HG02610 (cell line): ENCODE results near the gene LGALS7.

Experiments used
- ATAC-seq: cut with Tn5 transposase; IDR thresholded peaks from one replicate; pipeline ENCODE4 v1.9.1; 2021; ENCODE audit warnings: mild to moderate bottlenecking, moderate library complexity; ENCODE audit not compliant: unreplicated experiment

The LGALS7 gene

DNA sequence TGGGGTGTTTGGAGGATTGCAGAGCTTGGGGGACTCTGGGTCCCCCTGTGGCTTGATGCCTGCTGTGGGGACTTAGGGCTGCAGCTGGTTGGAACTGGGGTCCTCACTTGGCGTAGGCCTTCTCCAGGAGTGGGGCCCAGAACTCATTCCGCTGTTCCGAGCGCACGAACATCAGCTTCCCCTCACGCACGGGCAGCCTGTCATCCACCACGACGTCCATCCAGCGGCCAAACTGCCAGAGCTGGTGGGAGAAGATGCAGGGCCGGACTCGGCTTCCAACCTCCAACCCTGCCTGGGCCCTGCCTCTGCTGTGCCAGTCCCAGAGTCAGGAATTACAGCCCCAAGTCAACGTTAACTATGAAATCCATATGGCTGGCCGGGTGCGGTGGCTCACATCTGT is 31.6 kb downstream of the LGALS7 start:
- no peak for ATAC-seq

DNA sequence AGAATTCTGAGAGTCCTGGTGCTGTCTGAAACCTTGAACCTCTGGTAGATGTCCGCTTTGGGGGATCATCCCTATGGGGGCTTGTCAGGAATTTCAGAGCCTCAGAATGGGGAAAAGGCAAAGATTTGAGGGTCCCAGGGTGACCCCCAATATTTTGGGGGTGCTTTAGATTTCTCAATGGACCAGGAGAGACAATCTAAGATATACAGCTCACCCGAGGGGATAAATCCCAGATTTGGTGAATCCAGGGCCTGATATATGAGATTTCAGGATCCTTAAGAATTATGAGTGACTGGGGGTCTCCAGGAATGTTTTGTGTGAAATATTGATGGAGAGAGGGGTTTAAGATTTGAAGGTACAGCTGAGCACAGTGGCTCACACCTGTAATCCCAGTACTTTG is 32.4 kb downstream of the LGALS7 start:
- ATAC-seq, result no peak

- ATAC-seq, result no peak
Measured at GRCh38 chr19:38740257-38740592, 33.1 kb downstream of the LGALS7 start.

DNA sequence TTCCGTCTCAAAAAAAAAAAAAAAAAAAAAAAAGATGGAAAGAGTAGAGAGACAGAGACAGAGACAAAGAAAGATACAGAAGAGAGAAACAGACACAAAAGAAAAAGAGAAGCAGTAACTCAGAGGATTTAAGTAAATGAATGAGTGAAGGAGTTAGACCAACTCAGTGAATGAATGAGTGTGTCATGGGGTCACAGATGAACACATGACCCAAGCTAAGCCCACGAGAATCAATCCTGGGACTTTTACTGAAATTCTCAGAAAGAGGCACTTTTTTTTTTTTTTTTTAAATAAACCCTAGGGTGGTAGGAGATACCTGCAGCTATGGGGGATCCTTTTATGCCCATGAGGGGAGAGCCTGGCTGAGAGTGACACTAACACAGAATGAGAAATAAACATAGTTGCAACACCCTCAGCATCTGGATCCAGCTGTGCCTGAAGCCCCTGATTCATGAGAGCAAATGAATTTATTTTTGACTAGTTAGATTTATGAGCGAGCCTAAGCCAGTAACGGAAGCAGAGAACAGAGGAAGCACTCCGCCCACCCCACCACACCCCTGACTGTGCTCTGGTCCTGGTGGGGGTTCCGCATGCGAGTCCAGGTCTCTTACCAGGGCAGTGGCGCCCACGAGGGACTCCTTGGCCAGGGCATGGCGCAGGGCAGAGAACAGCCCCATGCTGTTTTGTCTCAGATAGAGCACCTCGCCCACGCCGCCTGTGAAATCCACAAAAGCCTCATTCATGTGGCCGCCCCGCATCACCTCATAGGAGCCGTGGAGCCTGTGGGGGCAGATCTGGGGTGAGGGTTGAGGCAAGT is 33.7 kb downstream of the LGALS7 start:
- ATAC-seq, result no peak

DNA sequence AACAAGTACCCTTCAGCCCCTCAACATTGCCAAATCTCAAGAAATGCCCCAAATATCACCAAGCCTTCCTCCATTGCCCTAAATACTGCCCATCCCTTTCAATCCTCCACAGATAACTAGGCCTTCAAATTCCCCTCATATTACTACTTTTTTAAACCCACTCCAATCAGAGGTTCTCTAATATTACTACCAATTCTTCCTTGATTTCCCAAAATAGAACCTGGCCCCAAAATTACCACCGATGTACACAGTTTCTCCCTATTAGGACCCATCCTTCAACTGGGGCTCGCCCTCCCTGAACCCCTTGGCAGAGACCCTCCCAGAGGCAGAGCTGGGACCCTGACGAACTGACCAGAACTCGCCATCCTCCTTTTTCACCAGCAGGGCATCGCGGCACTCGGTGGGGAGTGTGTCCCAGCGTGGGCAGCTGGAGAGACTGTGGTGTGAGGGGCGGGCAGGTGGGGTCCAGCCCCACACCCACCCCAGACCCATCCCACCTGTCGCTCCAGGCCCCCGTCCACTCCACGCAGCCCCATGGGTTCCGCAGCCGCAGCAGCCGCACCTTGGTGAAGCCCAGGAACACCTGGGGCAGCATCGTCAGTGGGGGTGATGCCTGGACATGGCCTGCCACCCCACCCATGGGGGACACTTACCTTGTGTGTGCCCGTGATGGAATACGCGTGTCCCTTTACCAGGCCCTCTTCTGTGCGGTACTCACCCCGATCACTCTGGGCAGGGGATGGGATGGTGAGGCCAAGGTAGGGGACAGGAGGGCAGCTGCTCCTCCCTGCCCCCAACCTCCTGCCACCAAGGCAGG is 35.2 kb downstream of the LGALS7 start:
- no peak for ATAC-seq

GRCh38 chr19:38737281-38737865 is 35.9 kb downstream of the LGALS7 start:
- no peak for ATAC-seq

GRCh38 chr19:38736413-38737280 is 36.7 kb downstream of the LGALS7 start:
- no peak for ATAC-seq

DNA sequence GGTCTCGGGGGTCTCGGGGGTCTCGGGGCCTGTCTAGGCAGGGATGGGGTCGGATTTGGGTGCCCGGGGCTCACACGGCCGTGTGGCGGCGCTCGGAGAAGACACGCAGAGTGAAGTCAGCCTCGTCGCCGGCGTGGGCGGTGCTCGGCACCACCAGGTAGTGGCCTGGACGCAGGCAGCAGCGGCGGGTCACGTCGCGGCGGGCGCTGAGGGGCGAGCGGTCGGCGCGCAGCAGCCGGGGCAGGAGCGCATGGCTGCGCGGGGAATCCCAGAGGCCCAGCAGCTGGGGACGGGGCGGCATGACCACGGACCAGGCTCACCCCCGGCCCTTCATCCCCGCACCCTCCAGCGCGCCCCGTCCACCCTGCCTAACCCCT is 37.3 kb downstream of the LGALS7 start:
- ATAC-seq, result no peak

DNA sequence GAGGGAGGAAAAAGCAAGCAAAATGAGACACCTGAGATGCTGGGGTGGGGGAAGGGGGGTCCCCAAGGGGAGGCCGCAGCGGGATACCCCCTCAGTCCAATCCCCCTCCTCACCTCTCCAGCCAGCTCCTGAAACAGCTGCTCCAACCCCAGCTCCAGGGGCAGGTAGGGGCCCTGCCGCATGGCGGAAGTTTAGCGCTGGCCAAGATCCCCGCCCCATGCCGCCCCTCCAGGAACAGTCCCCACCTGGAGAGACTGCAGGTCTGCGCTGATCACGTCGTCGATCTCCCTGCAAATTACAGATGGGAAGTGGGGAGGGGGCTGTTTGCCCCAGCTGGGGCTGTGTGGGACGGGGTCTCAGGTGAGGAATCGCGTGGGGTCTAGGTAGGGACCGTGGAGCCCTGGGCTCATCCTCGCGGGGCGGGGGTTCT is 38.0 kb downstream of the LGALS7 start:
- ATAC-seq, result no peak

- no peak for ATAC-seq
Measured at GRCh38 chr19:38734426-38735256, 38.7 kb downstream of the LGALS7 start.

GRCh38 chr19:38734176-38734425 is 39.2 kb downstream of the LGALS7 start:
- no peak for ATAC-seq

- no peak for ATAC-seq
Measured at GRCh38 chr19:38733493-38734175, 39.7 kb downstream of the LGALS7 start.

DNA sequence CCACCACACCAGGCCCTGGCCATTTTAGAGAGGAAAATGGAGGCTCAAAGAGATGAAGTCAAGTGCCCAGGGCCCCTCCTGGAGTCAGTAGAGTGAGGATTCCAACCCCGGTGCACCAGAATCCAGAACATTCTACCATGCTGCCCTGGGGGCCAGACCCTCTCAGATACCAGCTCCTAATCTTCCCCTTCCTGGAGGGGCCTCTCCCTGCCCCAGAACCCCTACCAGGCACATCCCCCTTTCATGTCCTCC is 40.1 kb downstream of the LGALS7 start:
- ATAC-seq, result no peak

DNA sequence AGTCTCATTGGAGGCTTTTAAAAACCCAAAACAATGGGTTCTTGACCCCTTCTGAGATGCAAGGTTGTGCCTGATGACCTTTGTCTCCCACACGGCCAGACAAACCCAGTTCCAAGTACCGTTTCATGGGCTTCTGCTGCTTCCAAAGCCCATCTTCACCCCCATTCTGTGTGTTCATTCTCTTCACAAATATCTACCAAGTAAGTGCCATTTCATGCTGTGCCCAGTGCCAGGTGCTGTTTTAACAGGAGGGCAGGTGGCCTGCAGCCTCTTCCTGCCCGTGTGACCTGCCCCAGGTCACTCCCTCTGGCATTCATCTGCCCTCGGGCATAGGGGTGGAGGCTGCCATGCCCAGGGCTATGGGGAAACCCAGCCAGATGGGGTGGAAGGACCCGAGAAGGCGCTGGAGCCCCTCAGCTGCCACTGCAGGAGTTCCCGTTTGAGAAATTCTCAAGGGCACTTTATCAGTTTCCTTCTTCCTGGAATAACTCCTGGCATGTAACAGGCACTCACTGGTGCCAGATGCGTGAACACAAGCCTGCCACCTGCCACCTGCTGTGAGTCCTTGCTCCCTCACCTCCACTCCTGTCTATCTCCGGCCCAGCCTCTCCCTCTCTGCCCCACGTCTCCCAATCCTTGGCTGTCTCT is 41.5 kb downstream of the LGALS7 start:
- no peak for ATAC-seq

GRCh38 chr19:38730731-38731589 is 42.4 kb downstream of the LGALS7 start:
- ATAC-seq, result no peak

- ATAC-seq, result no peak
Measured at GRCh38 chr19:38730470-38730730, 42.9 kb downstream of the LGALS7 start.

DNA sequence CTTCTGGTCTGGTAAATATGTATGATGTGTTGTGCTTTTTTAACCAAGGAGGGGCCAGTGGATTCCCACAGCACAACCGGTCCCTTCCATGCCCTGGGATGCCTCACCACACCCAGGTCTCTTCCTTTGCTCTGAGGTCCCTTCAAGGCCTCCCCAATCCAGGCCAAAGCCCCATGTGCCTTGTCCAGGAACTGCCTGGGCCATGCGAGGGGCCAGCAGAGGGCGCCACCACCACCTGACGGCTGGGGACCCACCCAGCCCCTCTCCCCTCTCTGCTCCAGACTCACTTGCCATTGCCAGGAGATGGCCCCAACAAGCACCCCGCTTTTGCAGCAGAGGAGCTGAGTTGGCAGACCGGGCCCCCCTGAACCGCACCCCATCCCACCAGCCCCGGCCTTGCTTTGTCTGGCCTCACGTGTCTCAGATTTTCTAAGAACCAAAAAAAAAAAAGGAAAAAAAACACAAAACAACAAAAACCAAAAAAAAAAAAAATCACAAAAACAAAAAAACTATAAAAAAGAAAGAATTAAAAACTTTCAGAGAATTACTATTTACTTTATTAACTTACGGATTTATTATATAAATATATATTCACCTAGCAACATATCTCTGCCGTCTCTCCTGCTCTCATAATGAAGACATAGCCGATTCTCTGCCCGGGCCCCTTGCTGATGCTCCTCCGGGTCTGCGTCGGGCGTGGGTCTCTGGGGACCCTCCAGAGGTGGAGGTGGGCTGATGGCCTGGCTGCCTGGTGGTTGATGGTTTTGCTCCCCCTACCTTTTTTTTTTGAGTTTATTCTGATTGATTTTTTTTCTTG is 43.5 kb downstream of the LGALS7 start:
- ATAC-seq, result no peak
